ENCODE results near the gene C1orf167.

Gene C1orf167

DNA sequence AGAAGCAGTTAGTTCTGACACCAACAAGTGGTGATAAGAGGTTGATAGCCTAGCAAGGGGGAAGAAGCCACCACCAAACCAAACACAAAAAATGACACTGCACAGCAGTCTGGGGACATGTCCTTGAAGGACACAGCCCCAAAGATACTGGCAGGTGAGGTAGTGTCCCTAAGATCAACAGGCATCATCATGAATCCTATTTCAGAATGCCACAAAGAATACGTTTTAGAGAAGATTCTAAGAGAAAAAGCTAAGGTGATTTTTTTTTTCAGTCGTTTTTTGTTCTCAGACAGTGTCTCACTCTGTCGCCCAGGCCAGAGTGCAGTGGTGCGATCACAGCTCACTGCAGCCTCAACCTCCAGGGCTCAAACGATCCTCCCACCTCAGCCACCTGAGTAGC lies 24.2 kb downstream of the C1orf167 start:
- DNase-seq (ENCODE audit: low read depth): no peak

DNA sequence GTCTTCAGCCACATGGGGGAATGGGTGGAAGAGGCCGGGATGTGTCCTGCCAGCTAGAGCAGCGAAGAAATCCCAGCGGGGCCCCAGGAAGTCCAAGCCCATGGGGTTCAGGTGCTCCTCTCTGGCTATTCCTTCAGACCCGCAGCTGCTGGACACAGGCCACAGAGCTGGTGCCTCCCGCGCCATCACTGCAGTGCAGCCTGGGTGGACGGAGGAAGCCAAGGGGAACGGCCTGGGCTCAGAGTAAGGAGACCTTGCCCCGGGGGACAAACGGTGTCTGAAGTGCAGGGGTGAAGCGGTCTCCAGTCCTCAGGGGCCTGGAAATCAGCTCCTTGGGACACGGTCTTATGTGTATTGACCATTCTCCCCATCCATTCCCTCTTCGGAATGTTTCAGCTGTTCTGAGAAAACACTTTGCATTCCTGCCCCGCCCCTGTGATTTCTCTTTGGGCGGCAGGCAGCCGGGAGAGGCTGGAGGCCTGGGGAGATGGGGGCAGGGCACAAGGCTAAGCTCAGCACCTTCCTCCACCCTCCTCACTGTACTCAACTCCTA lies 25.3 kb downstream of the C1orf167 start:
- no peak for DNase-seq (ENCODE audit: low read depth)

DNA sequence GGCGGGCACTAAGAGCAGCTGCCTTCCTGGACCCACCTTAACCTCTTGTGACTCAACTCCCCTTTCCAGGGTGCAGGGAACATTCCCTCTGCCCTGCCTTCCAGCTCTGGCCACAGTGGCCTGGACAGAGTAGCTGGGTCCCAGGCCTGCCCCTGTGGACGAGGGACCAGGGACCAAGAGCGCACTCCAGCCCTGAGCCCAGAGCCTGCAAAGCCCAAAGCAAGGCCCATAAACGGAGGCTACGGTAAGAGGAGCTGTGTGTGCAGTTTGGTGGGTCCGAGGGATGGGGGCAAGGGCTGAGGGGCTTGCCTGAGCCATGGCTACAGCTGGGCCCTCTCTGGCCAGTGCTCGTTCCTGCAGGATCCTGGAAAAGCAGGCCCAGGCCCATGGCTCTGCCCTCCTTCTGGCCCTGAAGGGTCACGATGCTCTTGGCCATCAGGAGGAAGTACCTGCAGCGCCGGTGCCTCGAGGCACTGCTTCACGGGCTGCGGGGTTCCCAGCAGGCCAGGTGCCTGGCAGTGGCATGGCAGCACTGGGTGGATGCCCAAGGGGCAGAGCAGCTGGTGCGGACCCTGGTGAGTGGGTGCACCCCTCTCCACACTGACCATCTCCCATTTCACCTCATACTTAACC lies 25.9 kb downstream of the C1orf167 start:
- no peak for DNase-seq (ENCODE audit: low read depth)

- no peak for DNase-seq (ENCODE audit: low read depth)
These were observed 26.6 kb downstream of the C1orf167 start for GRCh38 chr1:11788549-11789053.

- no peak for DNase-seq (ENCODE audit: low read depth)
These were observed 27.4 kb downstream of the C1orf167 start for GRCh38 chr1:11789126-11790067.

DNA sequence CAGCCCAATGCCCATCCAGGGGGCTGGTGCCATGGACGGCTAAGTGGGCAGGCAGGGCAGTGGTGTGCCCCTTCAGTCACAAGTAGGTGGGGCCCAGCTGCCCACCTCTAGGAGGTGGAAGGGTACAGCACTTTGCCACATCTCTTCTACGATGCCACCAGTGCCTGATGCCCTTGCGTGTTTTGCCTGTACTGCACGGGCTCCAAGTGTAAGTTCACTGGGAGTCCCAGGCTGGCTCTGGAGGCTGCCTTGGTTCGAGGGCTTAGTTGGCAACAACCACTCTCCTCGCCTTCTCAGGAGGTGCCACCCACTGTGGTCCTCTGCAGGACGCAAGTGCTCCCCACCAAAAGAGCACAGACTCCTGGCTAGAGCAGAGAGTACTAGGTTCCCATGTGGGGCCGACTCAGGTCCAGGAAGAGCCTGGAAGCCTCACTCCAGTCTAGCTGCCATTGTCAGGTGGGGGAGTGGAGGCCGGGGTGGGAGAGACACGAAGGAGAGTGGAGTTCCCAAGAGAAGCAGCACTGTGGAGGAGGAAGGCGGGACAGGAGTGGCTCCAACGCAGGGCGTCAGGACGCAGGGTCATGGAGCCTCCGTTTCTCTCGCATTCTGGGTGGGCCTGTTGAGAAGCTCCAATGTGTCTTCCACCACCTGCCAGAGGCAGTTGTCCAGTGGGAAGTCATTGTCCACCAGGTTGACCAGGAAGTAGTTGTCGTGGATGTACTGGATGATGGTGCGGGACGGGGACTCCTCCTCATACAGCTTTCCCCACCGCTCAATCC lies 28.3 kb downstream of the C1orf167 start:
- no peak for DNase-seq (ENCODE audit: low read depth)

- DNase-seq (ENCODE audit: low read depth): no peak
These were observed 29.1 kb downstream of the C1orf167 start for GRCh38 chr1:11790880-11791715.

GRCh38 chr1:11792106-11792505 lies 30.1 kb downstream of the C1orf167 start:
- no peak for DNase-seq (ENCODE audit: low read depth)

DNA sequence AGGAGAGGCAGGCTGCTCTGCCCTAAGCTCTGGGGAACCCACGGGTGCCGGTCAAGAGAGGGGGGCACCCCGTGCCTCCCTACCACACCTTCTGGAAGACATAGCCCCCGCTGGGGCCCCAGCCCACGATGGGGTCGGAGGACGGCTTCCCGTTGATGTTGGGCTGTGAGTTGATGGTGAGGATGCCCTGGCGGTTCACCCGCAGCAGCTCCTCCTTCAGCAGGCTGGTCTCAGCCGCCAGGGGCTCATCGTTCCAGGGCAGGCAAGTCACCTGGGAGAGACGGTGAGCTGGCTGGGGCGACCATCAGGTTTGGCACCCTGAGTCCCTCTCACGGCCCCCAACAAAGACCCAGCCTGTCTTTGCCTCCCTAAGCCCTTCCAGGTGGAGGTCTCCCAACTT lies 31.8 kb downstream of the C1orf167 start:
- no peak for DNase-seq (ENCODE audit: low read depth)

GRCh38 chr1:11794446-11795237 lies 32.6 kb downstream of the C1orf167 start:
- DNase-seq (ENCODE audit: low read depth): no peak

GRCh38 chr1:11795238-11795890 lies 33.4 kb downstream of the C1orf167 start:
- no peak for DNase-seq (ENCODE audit: low read depth)

DNA sequence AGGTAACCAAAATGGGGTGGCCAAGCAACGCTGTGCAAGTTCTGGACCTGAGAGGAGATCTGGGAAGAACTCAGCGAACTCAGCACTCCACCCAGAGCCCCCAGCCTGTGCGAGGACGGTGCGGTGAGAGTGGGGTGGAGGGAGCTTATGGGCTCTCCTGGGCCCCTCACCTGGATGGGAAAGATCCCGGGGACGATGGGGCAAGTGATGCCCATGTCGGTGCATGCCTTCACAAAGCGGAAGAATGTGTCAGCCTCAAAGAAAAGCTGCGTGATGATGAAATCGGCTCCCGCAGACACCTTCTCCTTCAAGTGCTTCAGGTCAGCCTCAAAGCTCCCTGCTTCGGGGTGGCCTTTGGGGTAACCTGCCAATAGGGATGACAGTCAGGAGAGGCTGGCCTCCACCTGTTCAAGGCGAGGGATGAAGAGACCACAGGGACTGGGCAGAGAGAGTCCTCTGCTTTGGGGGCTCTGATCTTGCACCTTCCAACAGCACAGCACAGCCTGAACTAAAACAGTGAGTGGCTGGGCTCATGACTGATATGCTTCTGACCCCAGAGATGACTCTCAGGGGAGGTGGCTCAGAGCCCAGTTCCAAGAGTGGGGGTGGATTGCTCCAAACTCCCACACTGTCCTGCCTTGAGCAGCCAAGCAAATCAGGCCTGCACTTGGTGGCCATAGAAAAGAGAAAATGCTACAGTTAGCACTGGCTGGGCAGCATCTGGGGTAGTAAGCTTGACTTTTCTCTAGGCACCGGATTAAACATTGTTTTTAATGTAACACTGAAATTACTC lies 34.2 kb downstream of the C1orf167 start:
- DNase-seq (ENCODE audit: low read depth): no peak

DNA sequence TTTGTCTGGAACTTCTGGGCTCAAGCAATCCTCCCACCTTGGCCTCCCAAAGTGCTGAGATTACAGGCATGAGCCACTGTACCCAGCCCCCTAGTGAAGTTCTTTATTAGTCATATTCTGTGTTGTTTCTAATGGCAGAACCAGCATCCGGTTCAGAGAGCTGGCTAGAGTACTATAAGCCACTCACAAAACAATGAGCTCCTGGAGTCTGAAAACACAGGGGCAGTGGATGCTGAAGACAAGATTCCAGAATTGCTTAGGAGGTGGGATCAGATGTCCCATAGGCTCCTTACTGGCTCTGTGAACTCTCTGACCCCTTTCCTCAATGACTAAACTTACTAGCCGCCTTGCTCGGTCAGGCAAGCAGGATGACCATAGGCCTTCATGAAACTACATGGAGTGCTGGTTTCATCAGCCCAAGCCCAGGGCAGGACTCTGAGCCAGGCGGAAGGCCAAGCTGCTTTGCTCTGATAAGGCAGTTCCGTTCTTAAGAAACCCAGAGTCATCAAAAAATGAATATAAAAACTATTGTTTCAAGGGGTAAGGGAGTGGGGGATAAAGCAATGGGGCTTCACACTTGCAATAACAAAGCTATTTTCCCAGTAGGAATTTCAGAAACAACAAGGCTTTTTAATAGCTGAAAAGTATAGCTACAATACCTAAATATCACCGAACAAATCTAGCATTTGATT lies 35.7 kb downstream of the C1orf167 start:
- no peak for DNase-seq (ENCODE audit: low read depth)

DNA sequence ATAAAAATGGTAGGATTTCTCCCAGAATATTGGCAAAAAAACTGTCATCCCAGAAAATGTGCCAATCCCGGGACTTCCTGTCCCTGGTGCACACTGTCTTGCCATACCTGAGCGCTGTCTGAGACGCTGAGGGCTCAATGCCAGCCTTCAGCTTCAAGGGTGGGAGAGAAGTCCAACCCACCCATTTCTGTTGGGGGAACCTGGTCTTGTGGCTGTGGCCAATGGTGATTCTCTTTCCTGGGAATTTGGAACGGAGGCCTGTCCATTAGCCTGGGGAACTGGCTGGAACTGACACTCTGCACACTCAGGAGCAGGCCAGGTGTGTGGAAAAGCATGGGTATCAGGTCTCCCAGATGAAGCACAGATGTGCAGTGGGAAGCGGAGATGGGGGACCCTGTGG lies 37.1 kb downstream of the C1orf167 start:
- no peak for DNase-seq (ENCODE audit: low read depth)

DNA sequence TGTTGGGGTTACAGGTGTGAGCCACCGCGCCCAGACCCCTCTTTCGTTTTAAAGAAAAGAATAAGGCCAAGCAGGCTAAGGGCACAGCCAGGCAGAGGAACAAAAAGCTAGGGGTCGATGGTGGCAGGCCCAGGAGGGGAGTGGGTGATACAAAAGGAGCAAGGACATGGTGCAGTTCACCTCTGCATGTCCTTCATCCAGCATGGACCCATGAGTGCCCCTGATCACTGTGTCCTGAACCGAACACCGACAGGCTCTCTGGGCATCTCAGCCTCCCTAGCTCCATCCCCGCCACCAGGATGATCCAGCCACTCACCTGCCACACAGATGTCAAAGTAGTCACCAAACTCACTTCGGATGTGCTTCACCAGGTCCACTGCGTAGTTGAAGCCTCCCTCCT lies 37.9 kb downstream of the C1orf167 start:
- no peak for DNase-seq (ENCODE audit: low read depth)

DNA sequence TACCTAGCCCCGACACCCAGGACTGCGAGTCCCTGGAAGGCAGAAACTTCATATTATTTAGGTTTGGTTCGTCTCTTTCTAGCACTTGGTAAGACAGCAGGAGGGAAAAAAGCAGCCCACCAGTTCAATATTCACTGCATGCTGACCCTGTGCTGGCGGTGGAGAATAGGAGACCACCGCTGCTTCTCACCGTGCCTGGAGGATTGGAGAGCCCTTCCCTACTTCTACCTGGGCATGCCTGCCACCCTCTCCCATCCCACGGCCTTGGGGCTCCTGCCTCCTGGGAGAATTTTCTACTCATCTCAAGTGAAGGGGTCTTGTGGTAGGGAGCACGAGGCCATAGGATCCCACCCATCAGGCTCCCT lies 38.4 kb downstream of the C1orf167 start:
- no peak for DNase-seq (ENCODE audit: low read depth)

DNA sequence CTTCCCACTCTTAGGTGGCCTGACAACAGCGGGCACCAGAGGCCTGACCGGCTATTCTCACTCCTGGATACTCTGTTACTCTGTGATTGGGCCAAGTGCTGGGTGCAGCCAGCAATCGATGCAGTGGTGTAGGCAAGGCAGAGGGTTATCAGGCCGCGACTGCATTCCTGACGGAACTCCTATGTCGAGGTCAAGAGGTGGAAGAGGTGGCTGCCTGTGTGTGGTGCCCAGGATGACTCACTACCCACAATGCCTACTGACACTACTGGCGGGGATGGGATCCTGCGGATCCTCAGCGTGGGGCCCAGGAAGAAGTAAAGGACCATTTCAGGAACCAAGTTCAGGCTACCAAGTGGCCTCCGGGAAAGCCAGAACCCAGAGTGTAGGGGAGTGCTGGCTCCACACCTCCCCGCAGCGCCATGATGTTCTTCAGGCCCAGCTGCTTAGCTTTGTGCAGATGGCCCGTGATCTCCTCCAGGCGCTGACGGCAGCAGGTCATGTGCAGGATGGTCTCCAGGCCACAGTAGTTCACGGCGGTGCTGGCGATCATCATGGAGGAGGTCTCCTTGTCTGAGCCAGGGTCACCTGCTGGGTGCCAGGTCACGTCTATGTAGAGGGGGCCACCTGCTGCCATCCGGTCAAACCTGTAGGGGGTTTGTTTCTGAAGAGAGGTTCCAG lies 38.9 kb downstream of the C1orf167 start:
- DNase-seq (ENCODE audit: low read depth): no peak

DNA sequence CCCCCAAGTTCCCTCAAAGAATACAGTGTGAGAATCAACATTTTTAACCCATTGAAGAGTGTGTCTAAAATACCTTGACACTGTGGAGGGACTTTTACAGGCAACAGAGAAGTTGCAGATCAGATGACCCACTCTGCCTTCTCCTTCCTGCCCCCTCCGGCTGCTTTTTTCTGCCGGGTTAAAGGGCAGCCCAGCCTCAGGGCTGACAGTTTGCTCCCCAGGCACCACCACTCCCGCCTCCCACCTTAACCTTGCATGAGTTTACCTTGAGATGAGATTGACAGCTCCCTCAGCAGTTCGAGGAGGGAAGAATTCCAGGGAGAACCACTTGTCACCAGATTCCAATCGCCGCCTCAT lies 40.6 kb downstream of the C1orf167 start:
- DNase-seq (ENCODE audit: low read depth): no peak

Measured in T-helper 22 cell (primary cell).